Measurements from ENCODE around the gene YWHAQ.

YWHAQ gene

GRCh38 chr2:9673914-9674481 lies 43.2 kb upstream of the YWHAQ start:
- no peak overlapping the region for H3K4me3 ChIP-seq (replicated peaks in 1 of 2; ENCODE audit: low read depth in 2 of 2, low read length in 2 of 2)
- TF ChIP-seq CTCF (IDR thresholded peaks at IDR 0.05; ENCODE audit: low read depth, low read length) = no peak
- no peak for DNase-seq (ENCODE audit: low read depth in 2 of 2)

DNA sequence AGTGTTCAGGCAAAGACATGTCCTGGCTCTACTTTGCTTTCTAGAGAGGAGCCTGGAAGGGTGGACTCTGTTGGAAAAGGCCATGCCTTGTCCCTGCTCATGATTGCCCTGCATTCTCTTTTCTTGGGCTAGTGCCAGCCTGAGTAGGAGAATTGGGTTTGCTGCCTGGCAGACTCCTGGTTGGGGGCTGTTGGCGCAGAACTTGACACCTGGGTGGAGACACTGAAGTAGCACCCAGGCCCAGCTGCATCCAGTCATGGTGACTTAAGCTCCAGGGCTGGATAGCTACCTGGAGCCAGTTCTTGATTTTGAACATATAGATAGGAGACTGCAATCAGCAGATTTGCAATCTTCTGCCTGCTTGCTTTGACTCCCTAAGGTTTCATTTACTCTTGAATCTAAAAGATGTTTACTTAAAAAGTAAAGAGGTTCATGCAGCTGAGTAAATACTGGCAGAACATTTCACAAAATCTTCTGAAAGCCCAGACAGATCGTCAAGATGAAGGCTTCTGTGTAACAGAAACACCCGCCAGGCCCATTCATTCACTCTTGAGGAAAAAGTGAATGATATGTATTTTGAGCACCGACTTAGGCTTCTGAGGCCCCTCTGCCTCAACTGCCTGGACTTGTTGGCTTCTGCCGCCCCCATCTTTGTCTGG lies 38.0 kb upstream of the YWHAQ start:
- no peak for DNase-seq (ENCODE audit: low read depth in 2 of 2)
- no peak overlapping the region for H3K4me3 ChIP-seq (replicated peaks in 1 of 2; ENCODE audit: low read depth in 2 of 2, low read length in 2 of 2)
- no peak for TF ChIP-seq CTCF (IDR thresholded peaks at IDR 0.05; ENCODE audit: low read depth, low read length)

DNA sequence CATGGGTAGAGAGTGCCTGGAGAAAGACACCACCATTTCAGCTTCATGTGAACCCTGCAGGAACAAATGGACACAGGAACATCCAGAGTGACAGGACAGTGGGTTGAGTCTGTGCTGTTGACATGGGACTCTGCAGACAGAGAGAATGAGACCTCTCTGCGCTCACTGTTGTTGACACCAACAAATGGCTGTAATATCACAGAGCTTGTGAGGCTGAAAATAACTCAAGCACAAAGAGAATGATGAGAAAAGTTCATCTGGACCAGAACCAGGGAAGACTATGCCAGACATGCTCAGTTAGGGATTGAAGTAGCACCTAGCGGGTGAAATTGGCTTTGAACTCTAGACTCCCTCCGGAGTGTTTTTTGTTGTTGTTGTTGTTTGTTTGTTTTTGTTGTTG lies 37.0 kb upstream of the YWHAQ start:
- TF ChIP-seq CTCF (IDR thresholded peaks at IDR 0.05; ENCODE audit: low read depth, low read length) = no peak
- DNase-seq (ENCODE audit: low read depth in 2 of 2) = no peak
- no peak overlapping the region for H3K4me3 ChIP-seq (replicated peaks in 1 of 2; ENCODE audit: low read depth in 2 of 2, low read length in 2 of 2)

DNA sequence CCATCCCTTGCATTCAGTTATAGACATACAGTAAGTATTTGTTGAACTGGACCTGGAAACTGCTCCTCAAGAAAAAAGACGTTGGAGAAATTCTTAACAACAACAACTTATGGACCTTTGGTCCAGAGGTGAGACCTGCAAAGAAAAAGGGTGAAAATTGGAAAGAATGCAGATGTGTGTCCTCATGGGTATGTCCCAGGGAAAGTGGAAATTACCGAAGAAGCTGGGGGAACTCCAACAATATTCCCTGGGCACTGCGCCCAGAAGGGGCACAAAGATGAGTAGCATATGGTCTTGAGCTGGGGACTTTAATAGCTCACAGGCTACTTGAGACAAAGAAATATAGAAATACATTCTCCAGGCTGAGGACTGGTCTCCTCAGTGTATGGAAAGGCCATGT lies 35.5 kb upstream of the YWHAQ start:
- TF ChIP-seq CTCF (IDR thresholded peaks at IDR 0.05; ENCODE audit: low read depth, low read length) = no peak
- DNase-seq (ENCODE audit: low read depth in 2 of 2) = peak; percentile 40 to 74
- H3K4me3 ChIP-seq (replicated peaks in 1 of 2; ENCODE audit: low read depth in 2 of 2, low read length in 2 of 2) = no peak overlapping the region

DNA sequence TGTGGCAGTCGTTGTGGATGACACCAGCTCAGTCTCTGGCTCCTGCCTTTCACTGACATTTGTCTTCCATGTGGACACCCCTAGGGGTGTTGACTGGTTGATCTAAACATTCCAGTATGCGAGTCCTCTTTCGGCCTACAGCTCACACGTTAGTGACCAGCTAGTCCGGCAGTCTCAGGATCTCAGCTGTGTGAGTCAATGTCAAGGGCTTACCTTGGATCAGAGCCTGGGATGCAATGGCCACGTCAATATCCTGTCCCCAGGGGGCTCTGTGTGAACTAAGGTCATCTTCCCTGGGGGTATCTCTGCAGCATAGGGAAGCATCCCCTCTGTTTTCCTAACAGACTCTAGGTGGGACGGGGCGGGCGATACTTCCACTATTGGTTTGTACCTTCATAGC lies 35.1 kb upstream of the YWHAQ start:
- DNase-seq (ENCODE audit: low read depth in 2 of 2) = peak; percentile 62 to 95
- no peak for TF ChIP-seq CTCF (IDR thresholded peaks at IDR 0.05; ENCODE audit: low read depth, low read length)
- H3K4me3 ChIP-seq (replicated peaks in 1 of 2; ENCODE audit: low read depth in 2 of 2, low read length in 2 of 2) = no peak overlapping the region

- no peak for TF ChIP-seq CTCF (IDR thresholded peaks at IDR 0.05; ENCODE audit: low read depth, low read length)
- DNase-seq (ENCODE audit: low read depth in 2 of 2) = no peak
- no peak overlapping the region for H3K4me3 ChIP-seq (replicated peaks in 1 of 2; ENCODE audit: low read depth in 2 of 2, low read length in 2 of 2)
Measured at GRCh38 chr2:9664365-9664764, 33.6 kb upstream of the YWHAQ start.
